ENCODE measurements around the gene AKAP13.

GRCh38 chr15:85658816-85659215 is 278.4 kb downstream of the AKAP13 start:
- TF ChIP-seq CTCF (IDR thresholded peaks at IDR 0.05) (no peak), POLR2A (IDR thresholded peaks at IDR 0.05) (no peak)
